HG03442 (cell line): ENCODE data around the gene TMEM126A.
A peak's percentile ranks its signal among the peaks of the same experiment; 100 is the strongest.
"Not testable (repeated sequence)": the region's sequence is repeated elsewhere in the genome, so short reads cannot be mapped to it uniquely, and the experiment has no call there.

Experiments used
- ATAC-seq: cut with Tn5 transposase; IDR thresholded peaks from one replicate; pipeline ENCODE4 v1.9.1; 2021; ENCODE audit warnings: mild to moderate bottlenecking, moderate library complexity; ENCODE audit not compliant: unreplicated experiment

Gene TMEM126A

GRCh38 chr11:85656777-85657176, 9.0 kb downstream of the TMEM126A start:
- no peak for ATAC-seq

- ATAC-seq = no peak
These were observed 10.4 kb downstream of the TMEM126A start for GRCh38 chr11:85658180-85658579.

- no peak for ATAC-seq
These were observed 14.4 kb downstream of the TMEM126A start for GRCh38 chr11:85661972-85662664.

GRCh38 chr11:85663080-85663752, 15.4 kb downstream of the TMEM126A start:
- no peak for ATAC-seq

GRCh38 chr11:85663753-85664614, 16.2 kb downstream of the TMEM126A start:
- peak; percentile 70 for ATAC-seq

GRCh38 chr11:85664615-85665481, 17.1 kb downstream of the TMEM126A start, which contains the start of gene CREBZF:
CREBZF (minus strand) TSS chr11:85665129; CDS start chr11:85664875, 254 bp downstream.
- ATAC-seq = peak; percentile 91

GRCh38 chr11:85665733-85666132, 18.0 kb downstream of the TMEM126A start:
- ATAC-seq = no peak

- ATAC-seq = no peak
These were observed 18.9 kb downstream of the TMEM126A start for GRCh38 chr11:85666687-85667086.

- no peak for ATAC-seq
These were observed 20.4 kb downstream of the TMEM126A start for GRCh38 chr11:85668157-85668556.

- ATAC-seq = not testable (repeated sequence)
These were observed 23.3 kb downstream of the TMEM126A start for GRCh38 chr11:85670949-85671663.

- no peak for ATAC-seq
These were observed 24.5 kb downstream of the TMEM126A start for GRCh38 chr11:85672105-85672902.

GRCh38 chr11:85673393-85673792, 25.6 kb downstream of the TMEM126A start:
- ATAC-seq = no peak

- ATAC-seq = no peak
These were observed 31.8 kb downstream of the TMEM126A start for GRCh38 chr11:85679576-85679975.

- ATAC-seq = no peak
These were observed 33.1 kb downstream of the TMEM126A start for GRCh38 chr11:85680897-85681296.

- ATAC-seq = peak; percentile 85
These were observed 34.9 kb downstream of the TMEM126A start for GRCh38 chr11:85682330-85683305.

GRCh38 chr11:85685125-85685819, 37.5 kb downstream of the TMEM126A start:
- no peak for ATAC-seq

- ATAC-seq = no peak
These were observed 38.2 kb downstream of the TMEM126A start, which contains the start of gene CCDC89 for GRCh38 chr11:85685820-85686459. CCDC89 (minus strand) TSS chr11:85686195; CDS start chr11:85686130, 65 bp downstream.
